HS-27A (cell line): ENCODE measurements around the gene ETS1.

ENCODE experiments used
- DNase-seq: peaks from one replicate; pipeline ENCODE4 v3.0.0-alpha.2; 2012; ENCODE audit warnings: low read depth, missing footprints

ETS1 gene

DNA sequence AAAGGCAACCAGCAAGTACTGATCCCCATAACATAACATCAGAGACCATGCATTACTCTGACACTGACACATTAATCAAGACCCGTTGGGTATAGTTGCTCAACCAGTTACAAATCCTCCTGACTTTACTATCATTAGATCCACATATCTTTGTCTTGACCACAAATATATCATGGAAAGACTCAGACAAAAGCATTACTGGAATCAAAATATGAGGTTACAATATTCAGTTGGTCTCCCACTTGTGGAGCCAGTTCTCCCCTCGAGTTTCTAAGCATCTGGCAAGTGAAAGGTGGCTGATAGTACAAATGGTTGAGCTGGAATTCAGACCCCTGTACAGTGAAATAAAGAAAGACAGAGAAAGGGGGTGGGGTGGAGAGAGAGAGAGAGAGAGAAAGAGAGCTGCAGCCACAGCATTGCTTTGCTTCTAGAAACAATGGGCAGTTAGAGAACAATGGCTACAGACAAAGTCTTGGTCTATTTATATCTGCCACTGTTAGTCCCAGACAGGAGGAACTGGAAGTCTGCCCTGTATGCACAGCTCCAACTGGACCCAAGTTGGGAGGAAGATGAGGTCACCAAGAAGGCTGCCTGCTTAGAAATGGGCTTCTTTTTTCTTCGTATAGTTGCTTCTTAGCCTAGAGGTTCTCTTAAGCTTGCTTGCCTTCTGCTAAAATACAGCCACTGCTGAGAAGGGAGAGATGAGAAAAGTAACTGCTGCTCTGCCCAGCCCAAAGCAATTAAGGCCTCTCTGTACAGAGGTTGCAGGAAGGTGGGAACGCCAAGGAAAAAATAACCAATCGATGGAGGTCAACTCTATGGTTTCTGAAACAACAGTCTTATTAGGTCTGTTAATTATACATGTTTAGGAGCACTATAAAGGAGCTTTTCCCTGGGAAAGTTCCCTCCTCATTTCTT, 85.5 kb downstream of the ETS1 start:
- DNase-seq = no peak

DNA sequence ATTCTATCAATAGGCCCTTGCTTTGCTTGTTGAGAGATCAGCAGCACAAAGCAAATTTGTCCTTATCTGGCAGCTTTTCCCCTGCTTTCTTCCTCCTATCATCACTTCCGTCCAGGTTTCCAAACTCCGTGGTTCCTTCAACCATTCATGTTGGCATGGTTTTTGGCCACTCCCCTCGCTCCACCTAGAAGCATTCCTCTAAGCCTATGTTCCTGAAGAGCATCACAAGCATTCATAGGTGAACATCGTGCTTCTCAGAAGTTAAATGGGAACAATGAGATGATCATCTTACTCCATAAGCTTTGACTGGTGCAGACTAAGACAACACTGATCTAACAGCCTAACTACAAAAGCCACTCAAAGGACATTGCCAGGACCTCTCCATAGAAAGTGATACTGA, 86.3 kb downstream of the ETS1 start:
- DNase-seq = no peak

DNA sequence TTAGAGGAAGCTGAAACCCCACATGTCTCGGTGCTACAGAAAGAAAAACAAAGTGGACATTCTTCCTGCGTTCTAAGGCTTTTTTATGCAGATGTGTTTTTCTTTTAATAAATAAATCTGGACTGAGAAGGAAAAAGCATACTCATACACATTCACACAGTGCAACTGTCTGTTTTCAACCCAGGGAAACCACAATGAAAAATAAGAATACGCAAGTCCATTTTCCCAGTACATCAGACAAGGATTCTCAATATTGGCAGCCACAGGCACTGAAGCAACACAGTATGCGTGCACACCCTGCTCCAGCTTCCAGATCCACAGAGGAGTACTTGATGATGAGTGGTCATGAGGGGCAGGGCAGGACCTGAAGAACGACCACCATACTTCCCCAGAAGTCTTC, 86.9 kb downstream of the ETS1 start:
- no peak for DNase-seq

- no peak for DNase-seq
Observed at GRCh38 chr11:128499613-128500253, 87.6 kb downstream of the ETS1 start.

DNA sequence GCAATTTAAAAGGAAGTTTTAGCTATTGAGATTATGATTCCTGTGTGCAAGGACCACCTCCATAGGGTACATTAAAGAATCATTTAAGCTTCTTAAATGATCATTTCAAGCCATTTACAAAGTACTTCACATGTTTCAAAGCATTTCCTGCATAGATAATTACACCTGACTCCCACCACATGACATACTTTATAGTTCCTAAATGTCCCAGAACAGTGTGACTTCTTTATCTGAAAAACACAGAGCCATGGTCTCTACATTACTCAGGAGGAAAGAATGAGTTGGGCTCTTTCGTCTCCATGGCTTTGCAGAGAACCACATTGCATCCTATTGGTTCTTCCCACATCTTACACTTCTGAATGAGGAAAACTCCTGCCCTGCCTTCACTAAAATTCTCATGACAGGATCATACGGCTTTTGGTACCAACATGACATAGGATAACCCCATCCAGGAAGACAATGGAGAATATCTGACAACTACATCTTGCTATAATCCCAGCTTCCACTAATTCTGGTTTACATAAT, 88.6 kb downstream of the ETS1 start:
- DNase-seq = no peak

GRCh38 chr11:128497776-128498095, 89.6 kb downstream of the ETS1 start:
- DNase-seq = no peak

DNA sequence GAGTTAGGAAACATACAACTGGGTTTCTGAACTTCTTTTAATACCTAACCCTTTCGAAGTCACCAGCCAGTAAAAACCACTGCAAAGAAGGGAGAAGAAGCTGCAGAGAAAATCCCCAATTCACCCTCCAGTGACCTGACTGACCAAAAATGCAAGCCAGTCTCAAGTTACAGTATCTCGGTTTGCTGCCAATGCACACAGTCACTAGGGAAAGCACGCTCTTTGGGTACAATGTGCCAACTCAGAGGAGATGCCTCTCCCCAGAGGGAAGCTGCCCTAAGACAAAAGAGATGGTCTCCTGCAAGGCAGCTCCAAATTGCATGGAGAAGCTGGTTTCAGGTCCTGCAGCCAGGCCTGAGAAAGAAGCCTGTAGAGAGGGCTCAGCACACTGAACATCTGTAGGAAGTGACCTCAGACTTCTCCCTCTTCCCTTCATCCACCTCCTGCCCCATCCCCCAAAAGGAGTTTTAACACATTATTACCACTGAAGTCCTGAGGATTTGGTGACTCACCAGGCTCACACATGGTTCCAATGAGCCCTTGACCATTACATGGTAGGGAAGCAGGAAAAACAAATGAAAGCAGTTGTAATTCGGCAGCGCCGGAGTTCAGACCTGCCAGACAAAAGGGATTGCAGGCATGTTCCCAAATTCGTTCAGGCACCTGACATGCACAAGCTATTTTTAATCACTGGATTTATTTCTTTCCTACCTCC, 90.1 kb downstream of the ETS1 start:
- DNase-seq = peak; percentile 64

GRCh38 chr11:128496692-128497060, 90.7 kb downstream of the ETS1 start:
- DNase-seq = no peak

DNA sequence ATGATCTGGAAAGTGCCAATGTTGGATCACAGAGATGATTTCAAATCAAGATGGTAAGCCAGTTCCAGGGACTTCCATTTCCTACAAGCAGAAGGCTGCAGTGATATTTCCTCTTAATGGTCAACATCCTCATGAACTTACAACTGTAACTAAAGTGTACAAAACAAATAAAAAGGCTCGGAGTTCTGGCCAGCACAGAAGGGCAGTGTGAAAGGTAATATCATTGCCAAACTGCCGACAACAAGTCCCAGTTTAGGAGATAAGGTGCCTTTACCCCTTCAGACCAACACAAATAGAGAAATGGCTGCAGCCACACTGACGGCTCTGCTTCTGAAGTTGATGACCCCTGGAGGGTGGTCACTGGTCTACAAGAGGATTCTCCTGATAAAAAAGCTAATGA, 91.1 kb downstream of the ETS1 start:
- no peak for DNase-seq

DNA sequence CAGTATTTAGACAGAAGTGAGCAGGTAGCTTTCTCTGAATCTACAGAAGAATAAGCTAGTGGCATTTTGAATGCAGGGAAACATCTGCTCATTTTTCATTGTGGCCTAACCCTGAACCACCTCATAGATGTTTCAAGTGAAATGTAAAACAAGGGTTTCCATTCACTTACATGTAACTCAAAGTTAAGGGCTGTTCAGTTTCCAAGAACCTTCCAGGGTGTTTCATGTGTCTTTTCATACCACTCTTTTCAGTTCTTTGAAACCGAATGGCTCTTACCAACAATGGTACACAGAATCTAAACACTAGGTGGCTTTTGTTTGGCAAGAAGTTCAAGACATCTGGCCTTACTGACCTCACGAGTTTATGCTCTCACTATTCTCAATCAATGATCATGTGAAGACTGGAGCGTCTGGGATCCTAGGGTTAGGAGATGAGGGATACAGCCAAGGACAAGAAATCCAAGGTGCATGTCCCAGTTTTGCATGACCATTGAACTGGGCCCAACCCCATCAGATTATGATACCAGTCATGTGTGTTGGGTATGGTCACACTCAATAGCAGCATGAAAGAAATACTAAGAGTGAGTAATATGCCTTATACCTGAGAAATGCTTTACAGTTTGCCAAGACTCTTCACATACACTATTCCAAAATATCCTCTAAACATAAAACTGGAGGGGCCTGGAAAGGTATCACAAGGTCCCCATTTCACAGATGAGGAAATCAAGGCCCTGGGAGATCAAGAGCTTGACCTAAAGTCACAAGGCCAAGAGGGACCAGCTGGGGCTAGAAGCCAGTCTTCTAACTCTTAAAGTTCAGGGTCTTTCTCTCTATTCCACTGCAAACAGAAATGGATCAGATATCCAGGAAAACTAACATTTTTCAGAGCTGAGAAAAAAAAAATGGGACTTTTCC, 92.7 kb downstream of the ETS1 start:
- DNase-seq = no peak

GRCh38 chr11:128493570-128493965, 93.8 kb downstream of the ETS1 start:
- DNase-seq = no peak

- no peak for DNase-seq
Observed at GRCh38 chr11:128492903-128493569, 94.3 kb downstream of the ETS1 start.

DNA sequence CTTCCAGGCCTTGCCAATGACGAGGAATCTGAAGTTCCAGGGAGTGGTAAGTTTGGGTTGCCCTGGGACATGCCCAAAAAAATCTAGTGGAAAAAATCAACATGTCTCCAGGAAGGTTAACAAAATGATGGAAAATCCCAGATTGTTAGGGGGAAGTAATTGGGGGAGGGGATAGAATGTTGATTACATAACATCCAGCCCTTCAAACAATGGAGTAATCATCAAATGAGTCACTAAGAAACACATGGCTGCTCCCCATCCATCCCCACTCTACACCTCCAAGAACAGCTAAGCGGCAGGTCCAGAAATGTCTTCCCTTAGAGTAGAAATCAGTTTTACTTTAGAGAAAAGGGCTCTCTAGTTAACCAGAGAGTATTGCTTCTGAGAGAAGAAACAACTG, 94.9 kb downstream of the ETS1 start:
- no peak for DNase-seq

- DNase-seq = no peak
Observed at GRCh38 chr11:128491195-128491936, 96.0 kb downstream of the ETS1 start.

DNA sequence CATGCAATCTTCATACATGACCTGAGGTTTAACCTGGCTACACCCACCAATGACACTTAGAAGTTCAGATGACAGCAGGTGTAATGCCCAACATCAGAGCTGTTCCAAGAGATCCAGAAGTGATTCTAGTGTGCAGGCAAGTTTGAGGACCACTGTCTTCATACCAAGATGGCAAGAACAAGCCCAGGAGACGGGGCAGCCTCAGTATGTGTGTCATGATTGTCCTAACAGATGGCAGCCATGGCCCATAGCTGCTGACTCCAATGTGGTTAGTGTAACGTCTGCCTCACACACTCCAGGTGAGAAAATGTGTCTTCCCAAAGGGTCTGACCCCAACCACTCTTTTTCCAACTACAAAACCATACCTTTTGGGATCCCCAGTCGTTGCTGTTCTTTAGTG, 97.3 kb downstream of the ETS1 start:
- no peak for DNase-seq

GRCh38 chr11:128488471-128488870, 98.9 kb downstream of the ETS1 start:
- no peak for DNase-seq

- DNase-seq = no peak
Observed at GRCh38 chr11:128487978-128488377, 99.4 kb downstream of the ETS1 start.

DNA sequence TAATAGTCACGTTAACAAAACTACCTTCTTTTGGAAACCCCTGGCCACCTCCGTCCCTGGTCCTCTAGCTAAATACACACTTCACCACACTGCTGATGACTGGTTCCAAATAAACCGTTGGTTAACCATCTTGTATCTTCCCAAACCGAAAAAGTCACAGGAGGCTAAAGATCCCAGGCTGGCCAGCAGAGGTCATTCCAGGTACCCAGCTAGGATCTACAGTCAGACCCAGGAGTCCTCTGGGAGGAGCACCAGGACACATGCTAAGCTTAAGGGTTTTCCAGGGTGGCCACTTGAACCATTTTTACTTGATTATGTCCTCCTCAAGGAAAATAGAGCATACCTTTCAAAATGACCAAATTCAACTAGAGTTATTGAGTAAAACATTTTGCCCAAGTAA, 103.2 kb downstream of the ETS1 start:
- no peak for DNase-seq

DNA sequence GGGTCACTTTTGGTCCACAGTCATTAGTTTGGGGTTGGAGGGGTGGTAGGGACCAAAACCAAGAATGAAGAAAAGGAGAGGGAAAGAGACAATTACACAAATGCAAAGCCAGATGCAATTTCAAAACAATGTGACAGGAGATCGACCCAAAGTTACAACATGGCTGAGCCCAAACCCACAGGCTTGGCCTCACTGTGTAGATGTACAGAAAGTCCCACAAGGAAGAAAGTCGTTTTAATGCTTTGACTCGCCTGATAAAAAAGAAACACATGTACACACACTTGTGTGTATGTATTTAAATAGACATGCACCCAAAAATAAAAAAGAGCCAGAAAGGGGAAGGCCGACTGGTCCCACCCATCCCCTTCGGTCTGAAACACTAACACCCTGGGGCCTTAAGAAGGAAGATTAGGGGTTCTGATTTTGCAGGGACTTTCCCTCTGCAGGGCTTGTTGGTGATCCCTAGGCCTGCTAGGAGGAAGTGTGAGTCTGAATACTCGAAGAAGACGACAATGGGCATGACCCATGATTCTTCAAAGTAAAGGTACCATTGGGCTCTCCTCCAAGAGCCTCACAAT, 104.1 kb downstream of the ETS1 start:
- DNase-seq = no peak

DNA sequence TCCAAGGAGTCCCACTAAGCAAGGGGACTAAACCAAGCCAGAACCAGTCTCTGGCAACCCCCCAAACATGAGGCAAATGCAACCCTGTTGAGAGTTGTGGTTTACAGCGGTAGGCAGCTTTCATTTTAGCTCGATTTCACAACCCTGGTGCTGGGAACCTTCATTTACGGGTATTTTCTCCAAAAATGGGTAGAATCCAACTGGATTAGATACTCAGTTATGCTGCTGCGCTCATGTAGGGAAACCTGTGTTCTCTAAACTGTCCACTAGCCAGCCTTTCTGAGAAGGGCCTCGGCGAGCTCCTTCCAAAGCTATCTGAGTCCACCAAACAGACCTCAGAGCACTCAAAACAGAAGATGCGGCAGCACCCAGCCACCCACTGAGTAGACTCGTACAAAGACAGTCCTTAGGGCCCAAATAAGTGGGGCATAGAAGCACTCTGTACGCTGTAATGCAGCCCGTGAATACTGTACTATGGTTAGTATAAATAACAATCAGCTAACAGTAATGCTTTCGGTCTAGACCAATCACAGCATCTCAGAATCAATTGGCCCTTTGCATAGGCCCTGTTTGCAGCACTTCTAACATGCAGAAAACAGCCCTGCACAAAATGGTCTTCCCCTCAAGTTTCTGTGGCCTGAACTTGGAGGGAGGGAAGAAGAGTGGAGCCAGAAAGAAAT, 104.7 kb downstream of the ETS1 start:
- no peak for DNase-seq
